ENCODE measurements around the gene SATB2. TPM values are rescaled to one million over a fixed set of nuclear protein-coding genes. Genes with fewer than 3 reads are reported as not detected.

The SATB2 gene
- total RNA-seq, 4 donors from 2014 or later: 2.2 to 6.6 (median 5.0) TPM

DNA sequence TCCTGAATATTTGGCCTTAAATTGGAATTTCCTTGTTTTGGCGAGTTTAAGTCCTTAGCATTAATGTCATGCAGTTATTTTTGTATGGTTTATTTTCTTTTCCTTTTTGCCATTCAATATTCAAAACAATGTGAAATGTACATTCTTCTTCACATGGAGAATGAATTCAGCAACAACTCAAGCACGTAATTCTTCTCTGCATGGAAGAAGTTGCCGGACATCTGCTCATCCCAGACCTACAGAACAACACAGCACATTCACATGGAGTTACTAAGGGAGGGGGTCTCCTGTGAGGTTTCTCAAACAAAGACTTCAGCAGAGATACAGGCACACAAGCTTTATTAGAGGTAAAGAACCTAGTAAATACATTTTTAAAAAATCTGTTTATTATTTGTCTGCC lies 236.8 kb downstream of the SATB2 start:
- TF ChIP-seq, protein P1, sequence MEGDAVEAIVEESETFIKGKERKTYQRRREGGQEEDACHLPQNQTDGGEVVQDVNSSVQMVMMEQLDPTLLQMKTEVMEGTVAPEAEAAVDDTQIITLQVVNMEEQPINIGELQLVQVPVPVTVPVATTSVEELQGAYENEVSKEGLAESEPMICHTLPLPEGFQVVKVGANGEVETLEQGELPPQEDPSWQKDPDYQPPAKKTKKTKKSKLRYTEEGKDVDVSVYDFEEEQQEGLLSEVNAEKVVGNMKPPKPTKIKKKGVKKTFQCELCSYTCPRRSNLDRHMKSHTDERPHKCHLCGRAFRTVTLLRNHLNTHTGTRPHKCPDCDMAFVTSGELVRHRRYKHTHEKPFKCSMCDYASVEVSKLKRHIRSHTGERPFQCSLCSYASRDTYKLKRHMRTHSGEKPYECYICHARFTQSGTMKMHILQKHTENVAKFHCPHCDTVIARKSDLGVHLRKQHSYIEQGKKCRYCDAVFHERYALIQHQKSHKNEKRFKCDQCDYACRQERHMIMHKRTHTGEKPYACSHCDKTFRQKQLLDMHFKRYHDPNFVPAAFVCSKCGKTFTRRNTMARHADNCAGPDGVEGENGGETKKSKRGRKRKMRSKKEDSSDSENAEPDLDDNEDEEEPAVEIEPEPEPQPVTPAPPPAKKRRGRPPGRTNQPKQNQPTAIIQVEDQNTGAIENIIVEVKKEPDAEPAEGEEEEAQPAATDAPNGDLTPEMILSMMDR (IDR thresholded peaks at IDR 0.05): no peak
- no peak for TF ChIP-seq EP300 (IDR thresholded peaks at IDR 0.05)
- Histone ChIP-seq H3K9me3 (no peaks in the 10 kb centered on the region), H3K27ac (replicated peaks in 1 of 4) (no peak overlapping the region), H3K4me1 (no peaks in the 10 kb centered on the region), H3K4me3 (no peak overlapping the region), H3K27me3 (no peaks in the 10 kb centered on the region), H3K36me3 (no peaks in the 10 kb centered on the region)
- intact Hi-C loops (cut with DNase I): no loop called here
- no peak for DNase-seq (ENCODE audit: extremely low spot score)
- WGBS: 39% methylated on average over 3 of the region's 3 CpGs

DNA sequence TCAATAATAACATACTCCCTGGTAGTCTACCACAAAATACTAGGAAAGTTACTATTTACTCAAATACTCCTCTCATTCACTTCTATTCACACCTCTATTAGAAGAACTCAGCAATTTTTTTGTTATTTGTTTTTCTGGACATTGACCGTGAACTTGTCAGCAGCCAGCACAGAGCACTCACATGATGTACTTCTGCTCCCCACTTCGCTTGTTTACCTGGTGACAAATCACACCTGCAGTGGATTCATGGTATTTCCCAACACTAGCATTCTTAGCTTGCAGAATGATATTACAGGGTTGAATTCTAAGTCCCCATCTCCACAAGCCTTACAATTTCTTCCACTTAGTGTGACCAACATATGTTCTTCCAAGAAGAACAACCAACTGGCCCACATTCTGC lies 238.2 kb downstream of the SATB2 start:
- Histone ChIP-seq H3K36me3 (no peaks in the 10 kb centered on the region), H3K27ac (replicated peaks in 1 of 4) (no peak overlapping the region), H3K27me3 (no peaks in the 10 kb centered on the region), H3K9me3 (no peaks in the 10 kb centered on the region), H3K4me1 (no peaks in the 10 kb centered on the region), H3K4me3 (no peak overlapping the region)
- TF ChIP-seq POLR2AphosphoS5 (IDR thresholded peaks at IDR 0.05): no peak
- TF ChIP-seq EP300 (IDR thresholded peaks at IDR 0.05): no peak
- TF ChIP-seq, protein P1 (IDR thresholded peaks at IDR 0.05): no peak
- no peak for TF ChIP-seq POLR2A (IDR thresholded peaks at IDR 0.05; ENCODE audit: low read depth)
- intact Hi-C loops (cut with DNase I): no loop called here
- WGBS: 64% methylated on average over 2 of the region's 2 CpGs
- no peak for DNase-seq (ENCODE audit: extremely low spot score)

All from esophagus muscularis mucosa (tissue), 4 donors.